Occipital lobe (tissue), 2 donors: ENCODE results near the gene GRAMD4. TPM values are rescaled to one million over a fixed set of nuclear protein-coding genes. Genes with fewer than 3 reads are reported as not detected.

Experiments
- DNase-seq: peaks from one replicate; lab custom pipeline; 2025; lab: John Stamatoyannopoulos, UW
- total RNA-seq: library from RNA; depleted of rRNA; stranded (reverse); fragments of >200 nt; gene quantifications from one replicate; pipeline ENCODE4 v1.2.3, GENCODE V29; 2014

Gene GRAMD4
- total RNA-seq, 1 donor from 2014 or later = 55.8 TPM

DNA sequence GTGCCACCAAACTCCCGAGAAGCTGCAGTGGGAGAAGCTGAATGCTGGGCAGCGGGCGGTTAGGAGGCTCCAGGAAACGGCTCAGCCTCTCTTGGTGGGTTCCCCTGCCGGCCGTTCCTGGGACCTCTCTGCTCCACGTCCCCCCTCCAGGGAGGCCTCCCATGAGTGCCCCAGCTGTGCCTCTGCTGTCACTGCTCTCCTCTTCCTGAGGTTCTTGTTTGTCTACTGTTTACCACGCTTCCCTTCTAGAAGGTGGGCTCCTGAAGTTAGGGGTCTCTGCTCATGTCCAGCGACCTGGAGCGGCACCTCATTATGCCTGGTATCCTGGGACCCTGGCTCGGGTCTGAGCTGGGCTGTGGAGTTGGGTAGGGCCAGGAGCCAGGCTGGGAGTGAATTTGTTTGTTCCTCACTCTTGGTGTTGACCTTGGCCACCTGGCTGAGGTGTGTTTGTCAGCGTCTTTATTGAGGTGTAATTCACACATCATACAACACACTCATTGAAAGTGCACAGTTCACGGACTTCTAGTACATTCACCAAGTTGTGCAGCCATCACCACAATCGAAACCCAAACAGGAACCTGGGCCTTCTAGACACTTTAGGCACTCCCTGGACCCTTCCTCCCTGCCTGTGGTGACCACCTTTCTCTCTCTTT lies 37.8 kb upstream of the GRAMD4 start:
- DNase-seq = no peak

DNA sequence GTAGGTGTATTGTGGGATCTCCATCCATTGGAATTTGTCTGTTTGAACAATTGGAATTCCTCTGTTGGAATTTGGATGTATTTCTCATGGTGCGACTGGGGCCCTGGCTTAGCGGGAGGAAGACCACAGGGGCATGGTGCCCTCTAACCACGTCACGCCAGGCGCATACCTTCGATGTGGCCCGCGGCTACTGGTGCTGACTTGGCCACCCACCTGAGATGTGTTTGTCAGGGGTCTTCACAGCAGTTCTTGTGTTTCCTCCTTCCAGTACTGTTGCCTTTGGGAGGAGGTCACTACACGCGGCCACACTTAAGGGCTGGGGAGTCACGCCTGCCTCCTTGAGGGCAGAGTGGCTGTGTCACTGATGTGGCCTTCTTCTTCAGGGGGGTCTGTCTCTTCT lies 36.6 kb upstream of the GRAMD4 start:
- no peak for DNase-seq

DNA sequence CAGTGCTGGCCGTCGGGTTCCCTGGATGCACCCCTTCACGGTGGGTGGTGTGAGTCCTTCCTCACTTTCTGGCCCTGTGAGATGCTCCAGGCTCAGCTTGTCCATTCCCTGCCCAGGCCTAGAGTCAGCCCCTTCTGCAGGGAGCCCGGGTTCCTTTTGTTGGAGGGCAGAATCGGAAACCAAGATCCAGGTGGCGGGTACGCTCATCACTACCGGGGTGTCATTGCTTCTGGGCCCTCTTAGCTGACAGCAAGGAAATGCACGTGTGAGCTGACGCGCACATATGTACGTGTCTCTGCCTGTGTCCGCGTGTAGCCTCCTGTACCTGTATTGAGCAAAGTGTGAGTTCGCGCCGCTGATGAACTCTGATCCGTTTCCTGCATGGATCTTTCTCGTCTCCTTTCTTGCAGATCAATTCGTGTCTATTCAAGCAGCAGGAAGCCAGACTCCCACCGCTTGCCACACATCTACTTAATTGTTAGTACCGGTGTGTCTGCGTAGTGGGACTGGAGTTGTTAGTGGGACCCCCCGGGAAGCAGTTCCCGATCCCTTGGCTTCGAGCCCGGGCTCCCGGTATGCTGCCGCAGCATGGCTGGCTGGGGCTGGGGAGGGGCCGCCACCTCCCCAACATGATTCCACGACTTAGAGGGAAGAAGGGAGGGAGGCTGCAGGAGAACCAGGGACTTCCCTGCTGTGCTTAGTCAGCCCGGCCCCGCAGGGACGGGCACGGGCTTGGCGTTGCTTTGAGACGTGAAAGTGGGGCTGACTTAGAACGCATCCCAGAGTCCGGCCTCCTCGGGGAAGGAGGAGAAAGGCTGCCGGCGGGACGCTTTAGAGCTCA lies 35.9 kb upstream of the GRAMD4 start:
- no peak for DNase-seq

GRCh38 chr22:46585340-46586122 lies 34.7 kb upstream of the GRAMD4 start:
- no peak for DNase-seq

GRCh38 chr22:46586123-46586519 lies 34.1 kb upstream of the GRAMD4 start:
- no peak for DNase-seq

GRCh38 chr22:46586531-46587011 lies 33.6 kb upstream of the GRAMD4 start:
- no peak for DNase-seq

DNA sequence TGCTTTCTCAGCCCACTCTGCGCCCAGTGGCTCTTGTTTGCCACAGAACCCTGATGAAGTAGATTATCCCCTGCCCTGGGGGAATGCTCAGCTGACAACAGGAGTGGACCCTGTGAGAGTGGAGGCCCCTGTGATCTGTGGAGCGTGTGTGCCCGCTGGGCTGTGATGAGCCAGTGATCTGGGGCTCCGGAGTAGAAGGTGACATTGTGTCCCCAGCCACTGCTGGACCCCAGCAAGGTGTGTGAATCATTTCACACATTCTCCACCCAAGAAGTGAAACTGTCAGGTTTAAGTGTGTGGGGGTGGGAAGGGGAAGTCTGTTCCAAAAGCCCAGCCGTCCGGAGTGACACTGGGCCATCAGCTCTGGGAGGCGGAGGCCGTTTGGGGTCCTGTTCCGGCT lies 33.1 kb upstream of the GRAMD4 start:
- no peak for DNase-seq

DNA sequence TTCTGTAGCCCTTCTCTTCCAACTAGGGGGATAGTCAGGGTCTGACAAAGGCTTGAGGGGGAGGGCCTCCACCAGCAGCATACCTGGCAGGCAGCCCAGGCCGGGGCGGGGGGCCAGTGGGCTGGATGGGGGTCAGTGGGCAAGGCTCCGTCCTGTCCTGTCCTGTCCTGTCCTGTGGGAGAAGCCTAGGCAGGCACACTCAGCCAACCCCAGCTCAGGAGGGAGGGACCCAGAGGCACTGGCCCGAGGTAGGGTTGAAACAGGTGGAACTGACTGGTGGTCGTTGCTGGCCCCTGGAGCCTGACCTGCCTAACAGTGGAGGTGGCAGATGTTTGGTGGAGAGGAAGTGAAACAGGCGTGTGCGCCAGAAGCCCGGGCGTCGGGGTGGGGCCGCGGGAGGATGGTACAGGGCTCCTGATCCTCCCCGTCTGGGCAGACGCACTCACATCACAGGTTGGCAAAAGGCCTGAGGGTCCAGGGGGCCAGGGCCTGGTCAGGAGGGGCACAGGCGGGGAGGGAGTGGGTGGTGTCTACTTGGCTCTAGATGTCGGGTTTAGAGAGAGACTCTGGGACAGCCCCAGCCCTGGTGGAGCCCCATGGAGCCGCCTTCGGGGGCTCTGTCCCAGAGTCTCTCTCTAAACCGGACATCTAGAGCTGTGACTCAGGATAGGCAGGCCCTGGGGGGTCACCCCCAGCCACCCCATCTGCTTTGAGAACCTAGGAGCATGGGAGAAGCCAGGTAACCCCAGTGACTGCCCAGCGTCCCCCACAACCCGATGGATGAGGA lies 32.5 kb upstream of the GRAMD4 start:
- DNase-seq = no peak

DNA sequence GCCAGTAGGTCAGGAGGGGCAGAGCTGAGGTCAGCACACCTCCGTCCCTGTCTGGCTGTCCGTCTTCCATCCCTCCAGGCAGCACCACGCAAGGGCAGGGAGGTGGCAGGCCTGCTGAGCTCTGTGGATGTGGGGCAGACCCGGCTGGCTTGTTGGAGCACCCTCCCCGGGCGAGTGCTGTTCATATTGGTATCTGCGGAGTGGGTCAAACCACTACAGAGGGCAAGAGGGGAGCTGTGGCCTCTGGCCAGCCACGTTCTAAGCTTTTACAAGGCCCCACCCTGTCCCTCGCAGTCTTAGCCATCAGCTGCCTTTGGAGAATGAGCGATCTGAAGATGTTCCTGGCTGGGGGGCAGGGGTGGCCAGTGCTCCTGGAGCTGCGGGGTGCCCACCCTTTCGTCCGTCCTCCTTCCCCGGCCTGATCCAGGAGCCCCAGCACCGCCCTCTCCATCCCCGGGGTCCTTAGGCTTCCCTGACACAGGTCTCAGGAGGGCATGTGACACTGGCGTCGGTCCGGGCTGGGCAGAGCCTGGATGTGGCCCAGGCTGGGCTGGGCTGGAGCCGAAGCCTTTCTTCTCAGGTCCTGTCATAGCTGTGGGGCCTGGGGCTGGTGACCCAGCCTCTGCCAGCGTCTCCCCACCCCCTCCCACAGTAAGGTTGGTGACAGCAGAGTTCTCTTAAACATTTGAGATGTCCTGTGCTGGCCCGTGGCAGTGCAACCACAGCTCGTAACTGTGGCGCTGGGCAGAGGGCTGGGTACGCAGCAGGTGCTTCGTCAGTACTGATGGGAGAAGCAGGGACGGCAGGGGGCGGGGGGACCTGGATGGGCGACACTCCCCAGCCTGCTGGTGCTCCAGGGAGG lies 31.7 kb upstream of the GRAMD4 start:
- no peak for DNase-seq

GRCh38 chr22:46589141-46589748 lies 30.9 kb upstream of the GRAMD4 start:
- DNase-seq = no peak

- DNase-seq = no peak
Measured at GRCh38 chr22:46589871-46590271, 30.3 kb upstream of the GRAMD4 start.

DNA sequence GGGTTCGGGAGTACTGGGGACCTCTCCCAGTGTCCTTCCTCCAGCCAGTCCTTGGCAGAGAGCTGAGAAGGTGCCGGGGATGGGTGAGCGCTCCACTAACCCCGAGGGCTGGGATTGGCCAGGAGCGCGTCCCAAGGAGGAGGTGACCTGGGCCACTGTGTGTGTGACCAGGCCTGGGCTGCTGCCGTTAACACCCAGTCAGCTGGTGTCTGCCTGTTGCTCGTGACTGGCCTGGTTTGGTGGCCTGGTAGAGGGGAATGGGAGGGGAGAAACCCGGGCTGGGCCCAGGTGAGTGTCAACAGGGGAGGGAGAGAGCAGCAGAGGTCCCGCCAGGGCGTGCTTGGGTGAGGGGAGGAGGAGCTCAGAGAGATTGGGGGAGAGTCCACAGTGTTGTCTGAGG lies 29.9 kb upstream of the GRAMD4 start:
- DNase-seq = no peak

DNA sequence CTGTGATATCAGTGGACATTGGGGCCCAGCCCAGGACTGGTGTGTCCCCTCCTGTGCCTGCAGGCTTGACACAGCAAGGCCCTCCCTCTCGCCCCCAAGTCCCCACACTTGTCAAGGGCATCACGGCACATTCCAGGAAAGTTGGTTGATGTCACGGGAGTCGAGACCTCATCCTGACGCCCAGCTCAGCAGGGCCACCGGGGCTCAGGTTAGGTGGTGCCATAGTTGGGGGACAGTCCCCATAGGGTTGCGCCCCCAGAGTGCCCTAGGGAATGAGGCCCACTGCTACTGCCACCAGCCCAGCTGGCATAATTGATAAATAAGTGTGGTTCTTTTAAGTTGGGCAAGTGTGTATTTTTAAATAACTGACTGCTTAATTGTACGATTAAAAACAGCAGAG lies 28.3 kb upstream of the GRAMD4 start:
- no peak for DNase-seq

GRCh38 chr22:46592390-46592872 lies 27.8 kb upstream of the GRAMD4 start:
- DNase-seq = peak; percentile 32

- no peak for DNase-seq
Measured at GRCh38 chr22:46593211-46593681, 26.9 kb upstream of the GRAMD4 start.

DNA sequence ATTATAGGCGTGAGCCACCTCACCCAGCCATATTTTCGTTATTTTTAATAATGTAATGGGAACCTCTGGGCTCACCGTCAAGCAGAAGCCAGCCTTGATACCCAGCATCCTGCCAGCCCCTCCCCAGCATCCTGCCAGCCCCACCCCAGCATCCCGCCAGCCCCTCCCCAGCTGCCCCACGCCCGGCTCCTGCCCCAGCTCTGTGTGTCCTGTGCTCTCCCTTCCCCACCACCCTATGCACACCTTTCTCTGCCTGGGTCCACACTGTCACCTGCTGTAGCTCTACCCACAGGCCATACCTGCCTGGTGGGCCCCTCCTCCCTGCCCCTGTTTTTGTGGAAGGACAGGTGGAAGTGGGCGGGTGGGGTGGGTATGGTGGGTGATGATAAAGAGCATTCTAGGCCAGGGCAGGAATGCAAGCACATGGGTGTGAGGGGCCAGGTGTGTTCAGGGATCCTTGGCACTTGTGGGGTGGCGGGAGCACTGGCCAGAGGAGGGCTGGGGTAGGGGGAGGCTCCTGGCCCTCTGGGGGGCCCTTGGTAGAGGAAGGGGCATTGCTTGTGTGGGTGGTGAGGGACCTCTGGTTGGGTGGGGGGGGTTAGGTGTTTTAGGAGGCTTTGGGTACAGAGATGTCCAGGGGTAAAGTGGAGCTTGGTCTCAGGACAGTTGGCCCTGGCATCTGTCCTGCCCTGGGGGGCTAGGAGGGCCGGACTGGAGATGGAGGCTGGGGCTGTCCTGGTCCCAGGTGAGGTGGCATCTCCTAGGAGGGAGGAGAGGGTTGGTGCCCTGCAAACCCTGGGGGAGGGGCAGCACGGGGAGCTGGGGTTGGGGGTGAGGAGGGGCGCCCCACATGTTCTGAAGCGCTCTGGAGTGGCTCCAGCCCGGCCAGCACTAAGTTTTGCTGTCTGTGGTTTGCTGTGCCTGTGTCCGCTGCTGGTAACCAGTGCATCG lies 25.9 kb upstream of the GRAMD4 start:
- no peak for DNase-seq

GRCh38 chr22:46594947-46595298 lies 25.3 kb upstream of the GRAMD4 start:
- no peak for DNase-seq

DNA sequence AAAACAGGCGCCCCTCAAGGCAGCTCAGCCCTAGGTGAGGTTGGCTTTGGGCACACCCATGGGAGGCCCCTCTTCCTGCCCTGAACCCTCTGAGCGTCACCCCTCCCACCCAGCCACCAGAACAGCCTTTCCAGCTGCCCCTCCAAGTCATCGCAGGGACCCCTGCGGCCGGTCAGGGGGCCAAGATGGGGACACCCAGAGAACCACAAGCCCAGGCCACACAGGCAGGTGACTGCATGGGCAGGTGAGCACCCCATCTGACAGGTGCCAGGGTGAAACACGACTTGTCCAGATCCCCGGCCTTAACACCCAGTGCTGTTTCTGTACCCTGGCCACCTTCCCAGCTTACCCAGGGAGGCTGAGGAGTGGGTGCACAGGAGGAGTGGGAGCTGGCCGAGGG lies 24.6 kb upstream of the GRAMD4 start:
- DNase-seq = no peak

DNA sequence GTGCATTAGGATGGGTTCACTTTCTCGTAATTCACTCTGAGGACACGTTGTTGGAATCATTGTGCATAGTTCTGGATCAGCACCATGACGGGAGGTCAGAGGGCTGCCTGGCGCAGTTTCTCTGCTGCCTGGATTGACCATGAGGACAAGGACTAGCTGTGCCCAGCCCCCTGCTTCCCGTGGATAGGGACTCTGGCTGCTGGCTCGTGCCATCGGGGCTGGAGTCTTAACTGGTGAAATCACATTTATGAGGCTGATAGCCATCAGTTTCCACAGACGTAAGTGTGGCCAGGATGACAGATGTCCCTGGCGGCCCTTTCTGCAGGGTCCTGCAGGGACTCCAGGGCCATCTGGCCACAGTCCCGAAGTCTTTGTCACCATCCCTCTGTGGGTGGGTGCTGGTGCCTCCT lies 24.1 kb upstream of the GRAMD4 start:
- no peak for DNase-seq
